NAMALWA (cell line): ENCODE data around the gene SDHB.
A peak's percentile ranks its signal among the peaks of the same experiment; 100 is the strongest.

Experiments used
- DNase-seq: peaks from one replicate; pipeline ENCODE4 v3.0.0-alpha.2; 2015; ENCODE audit warnings: low spot score

The SDHB gene

GRCh38 chr1:17045634-17046333 lies 8.0 kb downstream of the SDHB start:
- DNase-seq = peak; percentile 77

GRCh38 chr1:17045150-17045549 lies 8.7 kb downstream of the SDHB start:
- no peak for DNase-seq

GRCh38 chr1:17043676-17044075 lies 10.2 kb downstream of the SDHB start:
- DNase-seq = no peak

GRCh38 chr1:17040135-17040534 lies 13.7 kb downstream of the SDHB start:
- no peak for DNase-seq

GRCh38 chr1:17039522-17039921 lies 14.3 kb downstream of the SDHB start:
- DNase-seq = no peak

- no peak for DNase-seq
Observed at GRCh38 chr1:17033481-17033880, 20.4 kb downstream of the SDHB start.

- no peak for DNase-seq
Observed at GRCh38 chr1:17032741-17033140, 21.1 kb downstream of the SDHB start.

GRCh38 chr1:17031436-17031835 lies 22.4 kb downstream of the SDHB start:
- no peak for DNase-seq

- no peak for DNase-seq
Observed at GRCh38 chr1:17030206-17030605, 23.6 kb downstream of the SDHB start.

GRCh38 chr1:17028662-17029188 lies 25.1 kb downstream of the SDHB start:
- no peak for DNase-seq

GRCh38 chr1:17027900-17028299 lies 25.9 kb downstream of the SDHB start:
- no peak for DNase-seq

- DNase-seq = no peak
Observed at GRCh38 chr1:17027403-17027802, 26.4 kb downstream of the SDHB start.

GRCh38 chr1:17024721-17025120 lies 29.1 kb downstream of the SDHB start:
- DNase-seq = no peak

- peak; percentile 55 for DNase-seq
Observed at GRCh38 chr1:17023573-17023972, 30.3 kb downstream of the SDHB start.

- no peak for DNase-seq
Observed at GRCh38 chr1:17023102-17023501, 30.7 kb downstream of the SDHB start.

GRCh38 chr1:17021896-17022295 lies 31.9 kb downstream of the SDHB start:
- no peak for DNase-seq

- DNase-seq = no peak
Observed at GRCh38 chr1:17020502-17020901, 33.3 kb downstream of the SDHB start.

- no peak for DNase-seq
Observed at GRCh38 chr1:17018849-17019248, 35.0 kb downstream of the SDHB start.

- DNase-seq = no peak
Observed at GRCh38 chr1:17017435-17017834, 36.4 kb downstream of the SDHB start.

GRCh38 chr1:17016317-17016661 lies 37.5 kb downstream of the SDHB start:
- no peak for DNase-seq

GRCh38 chr1:17014671-17015567 lies 38.9 kb downstream of the SDHB start:
- no peak for DNase-seq

- DNase-seq = no peak
Observed at GRCh38 chr1:17013491-17014320, 40.1 kb downstream of the SDHB start.
